T-helper 2 cell treated with Interferon-gamma antibody and Interleukin-4, amounts not matched to agents 5 μg/mL and 100 μg/mL, for 36 hours (primary cell): ENCODE data around the gene HLA-F.

Experiments used
- DNase-seq: peaks from one replicate; pipeline ENCODE4 v3.0.0; 2021; ENCODE audit warnings: low spot score
- H3K27ac Mint-ChIP-seq: one replicate; pipeline ENCODE4 v1.8.0; 2021; ENCODE audit warnings: mild to moderate bottlenecking, mixed read lengths
- H3K27me3 Mint-ChIP-seq: one replicate; pipeline ENCODE4 v1.8.0; 2021; ENCODE audit warnings: low read depth, mixed read lengths
- H3K36me3 Mint-ChIP-seq: one replicate; pipeline ENCODE4 v1.8.0; 2021; ENCODE audit warnings: low read depth, mixed read lengths
- H3K4me1 Mint-ChIP-seq: one replicate; pipeline ENCODE4 v1.8.0; 2021; ENCODE audit warnings: low read depth, mixed read lengths
- H3K4me3 Mint-ChIP-seq: one replicate; pipeline ENCODE4 v1.8.0; 2022; ENCODE audit warnings: mild to moderate bottlenecking, moderate library complexity, mixed read lengths
- H3K9me3 Mint-ChIP-seq: one replicate; pipeline ENCODE4 v1.8.0; 2021; ENCODE audit warnings: mixed read lengths

HLA-F gene

DNA sequence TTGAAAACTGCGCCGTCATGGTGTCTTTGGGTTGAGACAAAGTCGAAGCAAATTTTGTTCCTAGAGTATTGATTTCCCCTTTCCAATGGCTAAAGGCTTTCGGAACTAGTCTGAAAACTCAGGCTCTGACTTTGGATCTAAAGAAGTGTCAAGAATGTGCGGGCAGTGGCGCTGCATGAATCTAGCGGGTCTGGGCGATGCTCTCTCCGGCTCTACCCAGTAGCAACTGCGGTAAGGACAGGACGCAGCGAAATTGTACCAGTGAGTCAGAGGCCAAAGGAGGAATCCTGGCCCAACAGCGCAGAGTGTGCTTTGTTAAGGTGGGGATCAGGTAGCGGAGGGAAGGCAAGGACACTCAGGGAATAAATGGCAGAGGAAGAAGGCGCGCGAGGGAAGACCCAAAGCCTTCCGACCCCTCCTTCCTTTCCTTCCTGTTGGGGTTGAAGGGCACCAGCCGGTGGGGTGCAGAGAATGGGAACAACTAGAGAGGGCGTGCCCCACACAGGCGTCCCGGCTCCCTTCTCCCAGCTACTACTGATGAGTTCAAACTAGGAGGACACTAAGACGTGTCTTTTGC, 32.1 kb downstream of the HLA-F start:
- no peak overlapping the region for H3K27ac Mint-ChIP-seq
- H3K9me3 Mint-ChIP-seq = no peaks in the 10 kb centered on the region
- no peak overlapping the region for H3K4me3 Mint-ChIP-seq
- no peak for DNase-seq
- peaks cover 32% of the 10 kb centered on the region for H3K4me1 Mint-ChIP-seq
- H3K27me3 Mint-ChIP-seq = peaks cover 2% of the 10 kb centered on the region
- peaks cover 5% of the 10 kb centered on the region for H3K36me3 Mint-ChIP-seq

GRCh38 chr6:29757282-29757681, 34.0 kb downstream of the HLA-F start:
- H3K9me3 Mint-ChIP-seq = no peaks in the 10 kb centered on the region

DNA sequence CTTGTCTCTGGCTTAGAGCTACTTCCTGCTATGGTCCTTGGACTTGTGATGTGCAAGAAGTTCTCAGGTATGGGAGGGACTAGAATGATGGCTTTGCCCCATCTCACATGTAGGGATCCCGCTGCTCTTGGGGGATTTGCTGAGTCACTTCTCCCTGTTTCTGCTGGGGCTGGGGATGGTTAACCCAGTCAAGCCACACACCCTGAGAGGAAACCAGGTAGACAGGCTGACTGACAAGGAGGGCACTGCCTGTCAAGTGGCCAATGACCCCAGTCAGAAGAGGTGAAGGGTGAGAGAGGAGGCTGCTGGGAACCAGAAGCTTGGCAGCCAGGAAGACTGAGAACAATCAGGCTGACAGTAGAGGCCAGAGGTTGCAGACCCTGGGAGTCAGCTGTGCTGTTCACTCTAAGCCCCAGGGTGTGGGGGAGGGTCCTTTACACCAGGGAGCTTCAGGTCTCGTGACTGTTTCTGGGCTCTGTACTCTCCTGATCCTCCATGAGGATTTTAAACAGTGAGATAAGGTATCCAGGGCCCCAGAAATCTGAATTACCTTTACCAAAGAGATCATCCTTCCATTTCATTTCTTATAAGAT, 34.6 kb downstream of the HLA-F start:
- Mint-ChIP-seq H3K27ac (no peak overlapping the region), H3K27me3 (peaks cover 2% of the 10 kb centered on the region), H3K4me1 (peaks cover 23% of the 10 kb centered on the region), H3K4me3 (no peak overlapping the region), H3K9me3 (no peaks in the 10 kb centered on the region), H3K36me3 (peaks cover 2% of the 10 kb centered on the region)
- DNase-seq = no peak

More at GRCh38 chr6:29757282-29757681, 34.0 kb downstream of the HLA-F start:
- peaks cover 23% of the 10 kb centered on the region for H3K4me1 Mint-ChIP-seq
- peaks cover 2% of the 10 kb centered on the region for H3K27me3 Mint-ChIP-seq
- no peak for DNase-seq
- H3K36me3 Mint-ChIP-seq = peaks cover 2% of the 10 kb centered on the region
- H3K4me3 Mint-ChIP-seq = no peak overlapping the region
- H3K27ac Mint-ChIP-seq = no peak overlapping the region

DNA sequence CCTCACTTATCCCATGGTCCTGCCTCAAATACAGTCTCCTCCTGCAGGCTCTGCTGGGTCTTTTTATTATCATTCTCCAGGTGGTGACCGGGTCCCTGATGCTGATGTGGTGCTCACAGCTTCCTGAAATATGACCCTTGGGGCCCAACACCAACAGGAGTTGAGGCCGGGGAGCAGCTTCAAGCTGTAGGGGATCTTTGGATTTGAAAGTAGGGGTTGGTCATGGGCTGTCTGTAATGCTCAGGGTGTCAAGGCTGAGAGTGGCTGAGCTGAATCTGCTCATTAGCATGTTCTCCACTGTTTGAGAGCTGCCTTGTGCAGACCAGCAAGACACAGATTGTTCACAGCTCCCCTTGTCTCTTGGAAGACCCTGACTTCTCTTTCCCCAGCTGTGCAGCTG, 35.5 kb downstream of the HLA-F start:
- H3K36me3 Mint-ChIP-seq = no peaks in the 10 kb centered on the region
- no peak overlapping the region for H3K4me3 Mint-ChIP-seq
- H3K27ac Mint-ChIP-seq = no peak overlapping the region
- no peak for DNase-seq
- H3K4me1 Mint-ChIP-seq = peaks cover 22% of the 10 kb centered on the region
- no peaks in the 10 kb centered on the region for H3K9me3 Mint-ChIP-seq
- peaks cover 2% of the 10 kb centered on the region for H3K27me3 Mint-ChIP-seq

GRCh38 chr6:29759457-29759856, 36.2 kb downstream of the HLA-F start:
- Mint-ChIP-seq H3K27ac (no peak overlapping the region), H3K36me3 (no peaks in the 10 kb centered on the region)
- no peak for DNase-seq

DNA sequence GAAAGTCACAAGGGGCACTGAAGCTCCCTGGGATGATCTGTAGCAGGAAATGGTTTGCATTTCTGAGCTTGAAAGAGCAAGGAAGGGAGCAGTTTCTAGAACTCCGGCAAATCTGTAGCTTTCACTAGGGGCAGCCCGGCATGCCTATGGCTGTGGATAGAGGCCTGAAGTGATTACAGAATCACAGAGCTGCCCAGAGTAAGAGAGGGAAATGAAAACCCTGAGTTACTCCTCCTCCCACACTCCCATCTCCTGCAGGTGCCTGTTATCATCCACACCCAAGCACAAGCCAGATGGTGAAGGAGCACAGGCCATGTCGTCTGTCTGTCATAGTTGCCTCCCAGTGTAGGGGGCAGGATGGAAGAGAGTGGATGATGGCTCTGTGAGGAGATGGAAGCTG, 37.1 kb downstream of the HLA-F start:
- no peak for DNase-seq
- H3K4me1 Mint-ChIP-seq = peaks cover 26% of the 10 kb centered on the region
- peaks cover 2% of the 10 kb centered on the region for H3K27me3 Mint-ChIP-seq
- H3K27ac Mint-ChIP-seq = no peak overlapping the region
- no peaks in the 10 kb centered on the region for H3K9me3 Mint-ChIP-seq
- no peak overlapping the region for H3K4me3 Mint-ChIP-seq
- H3K36me3 Mint-ChIP-seq = no peaks in the 10 kb centered on the region

More at GRCh38 chr6:29759457-29759856, 36.2 kb downstream of the HLA-F start:
- Mint-ChIP-seq H3K4me1 (peaks cover 25% of the 10 kb centered on the region), H3K27me3 (peaks cover 2% of the 10 kb centered on the region), H3K4me3 (no peak overlapping the region), H3K9me3 (no peaks in the 10 kb centered on the region)

DNA sequence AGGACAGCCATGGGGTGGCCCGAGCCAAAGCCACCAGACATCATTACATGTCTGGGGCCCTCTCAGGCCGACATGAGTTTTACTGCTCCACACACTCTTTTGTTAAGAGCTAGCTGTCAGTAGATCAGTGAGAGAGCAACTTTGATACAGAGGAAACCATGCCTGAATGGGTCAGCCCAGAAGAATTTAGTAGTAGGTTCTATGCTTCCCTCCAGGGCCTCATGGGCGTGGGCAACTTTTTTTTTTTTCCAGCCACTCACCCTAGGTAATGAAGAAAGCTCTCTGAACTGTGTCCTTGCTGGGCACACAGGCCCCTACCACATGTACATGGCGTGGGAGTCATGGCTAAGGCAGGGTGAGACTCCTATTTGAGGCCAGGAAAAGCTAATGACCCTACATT, 38.8 kb downstream of the HLA-F start:
- H3K4me1 Mint-ChIP-seq = peaks cover 26% of the 10 kb centered on the region
- peaks cover 2% of the 10 kb centered on the region for H3K27me3 Mint-ChIP-seq
- H3K9me3 Mint-ChIP-seq = no peaks in the 10 kb centered on the region
- H3K36me3 Mint-ChIP-seq = no peaks in the 10 kb centered on the region
- no peak overlapping the region for H3K4me3 Mint-ChIP-seq
- no peak overlapping the region for H3K27ac Mint-ChIP-seq
- no peak for DNase-seq

- H3K4me1 Mint-ChIP-seq = peaks cover 21% of the 10 kb centered on the region
- no peak for DNase-seq
- H3K36me3 Mint-ChIP-seq = no peaks in the 10 kb centered on the region
- peaks cover 5% of the 10 kb centered on the region for H3K27me3 Mint-ChIP-seq
- no peaks in the 10 kb centered on the region for H3K9me3 Mint-ChIP-seq
- H3K4me3 Mint-ChIP-seq = no peak overlapping the region
- no peak overlapping the region for H3K27ac Mint-ChIP-seq
These were observed 39.6 kb downstream of the HLA-F start for GRCh38 chr6:29762781-29763214.

- peaks cover 21% of the 10 kb centered on the region for H3K4me1 Mint-ChIP-seq
- H3K4me3 Mint-ChIP-seq = no peak overlapping the region
- no peak overlapping the region for H3K27ac Mint-ChIP-seq
- peaks cover 5% of the 10 kb centered on the region for H3K27me3 Mint-ChIP-seq
- peak; percentile 14 for DNase-seq
- H3K9me3 Mint-ChIP-seq = no peaks in the 10 kb centered on the region
- H3K36me3 Mint-ChIP-seq = no peaks in the 10 kb centered on the region
These were observed 40.5 kb downstream of the HLA-F start for GRCh38 chr6:29763491-29764289.

GRCh38 chr6:29764422-29765196, 41.4 kb downstream of the HLA-F start:
- Mint-ChIP-seq H3K4me1 (peaks cover 17% of the 10 kb centered on the region), H3K27ac (peak overlapping the region; percentile 34), H3K9me3 (no peaks in the 10 kb centered on the region), H3K4me3 (no peak overlapping the region), H3K27me3 (peaks cover 5% of the 10 kb centered on the region), H3K36me3 (no peaks in the 10 kb centered on the region)
- no peak for DNase-seq

- Mint-ChIP-seq H3K4me3 (no peak overlapping the region), H3K27me3 (peaks cover 8% of the 10 kb centered on the region), H3K4me1 (peaks cover 2% of the 10 kb centered on the region), H3K27ac (no peak overlapping the region), H3K9me3 (no peaks in the 10 kb centered on the region), H3K36me3 (no peaks in the 10 kb centered on the region)
- DNase-seq = no peak
These were observed 46.1 kb downstream of the HLA-F start for GRCh38 chr6:29769336-29769735.

DNA sequence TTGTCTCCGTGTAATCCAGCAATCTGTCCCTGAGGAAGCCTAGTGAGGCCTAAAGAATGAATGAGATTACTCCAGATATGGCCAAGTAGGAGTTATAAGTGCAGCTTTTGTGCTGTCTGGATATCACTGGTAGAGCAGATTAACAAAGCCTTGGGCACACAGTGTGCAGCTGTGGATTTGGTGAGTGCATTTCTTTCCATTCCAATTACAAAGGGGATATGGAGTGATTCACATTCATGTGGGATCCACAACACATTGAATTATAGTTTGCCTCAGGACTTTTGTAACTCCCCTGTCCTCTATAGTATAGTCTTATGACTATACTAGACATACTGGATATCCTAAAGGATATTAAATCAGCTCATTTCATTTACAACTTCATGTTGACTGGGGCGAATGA, 47.1 kb downstream of the HLA-F start:
- Mint-ChIP-seq H3K4me1 (no peaks in the 10 kb centered on the region), H3K4me3 (no peak overlapping the region), H3K27ac (no peak overlapping the region), H3K36me3 (no peaks in the 10 kb centered on the region), H3K9me3 (no peaks in the 10 kb centered on the region), H3K27me3 (peaks cover 16% of the 10 kb centered on the region)
- DNase-seq = no peak

GRCh38 chr6:29776684-29777083, 53.5 kb downstream of the HLA-F start:
- Mint-ChIP-seq H3K27ac (no peak overlapping the region), H3K27me3 (peaks cover 38% of the 10 kb centered on the region), H3K4me3 (no peak overlapping the region), H3K36me3 (no peaks in the 10 kb centered on the region), H3K9me3 (no peaks in the 10 kb centered on the region), H3K4me1 (no peaks in the 10 kb centered on the region)
- no peak for DNase-seq
